Measurements from ENCODE around the gene APOC4.

APOC4 gene

DNA sequence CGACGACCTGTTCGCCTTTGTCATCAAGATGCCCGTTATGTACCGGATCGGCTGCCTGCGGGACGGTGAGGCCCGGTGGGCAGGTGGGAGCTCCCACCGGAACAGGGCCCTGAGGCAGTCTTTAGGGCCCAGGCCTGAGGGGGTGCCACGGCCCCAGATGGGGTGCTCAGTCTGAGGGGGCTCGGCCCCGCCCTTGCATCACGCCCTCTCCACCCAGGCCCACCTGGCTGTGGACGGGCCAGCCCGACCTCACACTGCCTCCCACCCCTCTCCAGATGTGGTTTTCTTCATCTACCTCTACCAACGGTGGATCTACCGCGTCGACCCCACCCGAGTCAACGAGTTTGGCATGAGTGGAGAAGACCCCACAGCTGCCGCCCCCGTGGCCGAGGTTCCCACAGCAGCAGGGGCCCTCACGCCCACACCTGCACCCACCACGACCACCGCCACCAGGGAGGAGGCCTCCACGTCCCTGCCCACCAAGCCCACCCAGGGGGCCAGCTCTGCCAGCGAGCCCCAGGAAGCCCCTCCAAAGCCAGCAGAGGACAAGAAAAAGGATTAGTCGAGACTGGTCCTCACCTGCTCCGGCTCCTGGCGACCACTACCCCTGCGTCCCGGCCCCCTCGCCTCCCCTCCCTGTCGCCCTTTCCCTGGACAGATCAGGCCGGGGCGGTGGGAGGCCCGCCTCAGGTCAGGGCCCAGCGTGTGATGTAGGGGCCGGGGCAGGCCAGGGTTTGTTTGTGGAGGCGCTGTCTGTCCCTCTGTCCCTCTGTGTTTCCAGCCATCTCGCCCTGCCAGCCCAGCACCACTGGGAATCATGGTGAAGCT is 50.5 kb downstream of the APOC4 start:
- no peak for DNase-seq (ENCODE audit: extremely low spot score)
- TF ChIP-seq LEF1 (IDR thresholded peaks at IDR 0.05; ENCODE audit: borderline replicate concordance): no peak
- TF ChIP-seq NFRKB (IDR thresholded peaks at IDR 0.05): no peak
- TF ChIP-seq ZNF384 (IDR thresholded peaks at IDR 0.05): no peak
- TF ChIP-seq FOXK2 (IDR thresholded peaks at IDR 0.05): no peak
- TF ChIP-seq FOXA1 (IDR thresholded peaks at IDR 0.05): no peak
- TF ChIP-seq ARNT (IDR thresholded peaks at IDR 0.05): no peak
- no peak for TF ChIP-seq SP1 (IDR thresholded peaks at IDR 0.05)
- no peak for TF ChIP-seq TARDBP (IDR thresholded peaks at IDR 0.05)
- TF ChIP-seq L3MBTL2 (conservative IDR thresholded peaks at IDR 0.05): no peak
- TF ChIP-seq FOXM1 (IDR thresholded peaks at IDR 0.05; ENCODE audit: borderline replicate concordance): no peak
- no peak for TF ChIP-seq HDGF (IDR thresholded peaks at IDR 0.05; ENCODE audit: borderline replicate concordance)
- no peak for TF ChIP-seq SUZ12 (IDR thresholded peaks at IDR 0.05)
- TF ChIP-seq, protein P1, sequence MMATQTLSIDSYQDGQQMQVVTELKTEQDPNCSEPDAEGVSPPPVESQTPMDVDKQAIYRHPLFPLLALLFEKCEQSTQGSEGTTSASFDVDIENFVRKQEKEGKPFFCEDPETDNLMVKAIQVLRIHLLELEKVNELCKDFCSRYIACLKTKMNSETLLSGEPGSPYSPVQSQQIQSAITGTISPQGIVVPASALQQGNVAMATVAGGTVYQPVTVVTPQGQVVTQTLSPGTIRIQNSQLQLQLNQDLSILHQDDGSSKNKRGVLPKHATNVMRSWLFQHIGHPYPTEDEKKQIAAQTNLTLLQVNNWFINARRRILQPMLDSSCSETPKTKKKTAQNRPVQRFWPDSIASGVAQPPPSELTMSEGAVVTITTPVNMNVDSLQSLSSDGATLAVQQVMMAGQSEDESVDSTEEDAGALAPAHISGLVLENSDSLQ (IDR thresholded peaks at IDR 0.05): no peak
- TF ChIP-seq CTBP1 (IDR thresholded peaks at IDR 0.05; ENCODE audit: borderline replicate concordance): no peak
- no peak for TF ChIP-seq ELF4 (IDR thresholded peaks at IDR 0.05)
- no peak for TF ChIP-seq BHLHE40 (IDR thresholded peaks at IDR 0.05; ENCODE audit: borderline replicate concordance)
- ChIA-PET POLR2A (interaction anchor here (0.8 kb wide), 1 partner anchor 8 kb away, joined by 3 read pairs; the partner anchor contains the start of gene RELB), CTCF (no interaction called here)

DNA sequence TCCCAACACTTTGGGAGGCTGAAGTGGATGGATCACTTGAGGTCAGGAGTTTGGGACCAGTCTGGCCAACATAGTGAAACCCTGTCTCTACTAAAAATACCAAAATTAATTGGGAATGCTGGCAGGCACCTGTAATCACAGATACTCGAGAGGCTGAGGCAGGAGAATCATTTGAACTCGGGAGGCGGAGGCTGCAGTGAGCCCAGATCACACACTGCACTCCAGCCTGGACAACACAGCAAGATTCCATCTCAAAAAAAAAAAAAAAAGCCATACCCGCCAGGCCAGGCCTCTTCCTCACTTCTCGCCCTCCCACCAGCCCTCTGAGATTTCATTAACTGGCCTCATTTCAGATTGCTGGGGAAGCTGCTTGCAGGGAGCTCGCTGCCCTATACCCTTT is 51.5 kb downstream of the APOC4 start:
- DNase-seq (ENCODE audit: extremely low spot score): no peak
- TF ChIP-seq, protein P1 (IDR thresholded peaks at IDR 0.05): no peak
- TF ChIP-seq BHLHE40 (IDR thresholded peaks at IDR 0.05; ENCODE audit: borderline replicate concordance): no peak
- TF ChIP-seq FOXA1 (IDR thresholded peaks at IDR 0.05): no peak
- no peak for TF ChIP-seq SP1 (IDR thresholded peaks at IDR 0.05)
- TF ChIP-seq L3MBTL2 (conservative IDR thresholded peaks at IDR 0.05): no peak
- no peak for TF ChIP-seq FOXM1 (IDR thresholded peaks at IDR 0.05; ENCODE audit: borderline replicate concordance)
- no peak for TF ChIP-seq HDGF (IDR thresholded peaks at IDR 0.05; ENCODE audit: borderline replicate concordance)
- POLR2A ChIA-PET: no interaction called here
- CTCF ChIA-PET: interaction anchor here (0.5 kb wide), 1 partner anchor 217 kb away, joined by 3 read pairs; no protein-coding TSS in a partner anchor

DNA sequence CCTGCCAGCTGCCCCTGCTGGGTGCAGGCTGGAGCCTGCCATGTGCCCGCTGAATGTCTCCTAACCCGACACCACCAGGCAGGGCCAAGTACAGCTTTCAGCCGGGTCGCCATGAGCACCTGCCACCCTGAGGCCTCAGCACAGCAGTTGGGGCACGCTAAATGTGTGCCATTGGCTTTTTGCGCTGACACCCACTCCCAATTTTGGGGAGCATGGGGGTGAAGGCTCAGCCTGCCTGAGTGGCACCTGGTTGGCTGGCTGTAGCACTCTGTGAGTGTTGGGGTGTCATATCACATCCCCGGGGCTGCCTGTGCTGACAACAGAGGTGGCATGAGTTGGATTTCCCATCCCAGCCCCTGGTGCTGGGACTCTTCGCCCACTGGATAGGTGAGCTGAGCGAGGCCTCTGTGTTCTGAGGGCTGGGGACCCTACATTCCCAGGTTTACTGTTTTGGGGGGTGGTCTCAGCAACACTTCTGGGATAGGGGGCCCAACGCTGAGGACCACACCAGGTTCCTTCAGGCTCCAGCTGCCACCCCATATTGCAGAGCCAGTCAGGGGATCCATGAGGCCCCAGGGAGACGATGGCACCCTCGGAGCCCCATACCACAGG is 52.0 kb downstream of the APOC4 start:
- POLR2A ChIA-PET: no interaction called here
- TF ChIP-seq FOXM1 (IDR thresholded peaks at IDR 0.05; ENCODE audit: borderline replicate concordance) (no peak), SUZ12 (IDR thresholded peaks at IDR 0.05) (no peak), BHLHE40 (IDR thresholded peaks at IDR 0.05; ENCODE audit: borderline replicate concordance) (no peak), SP1 (IDR thresholded peaks at IDR 0.05) (no peak), CTBP1 (IDR thresholded peaks at IDR 0.05; ENCODE audit: borderline replicate concordance) (no peak), FOXA1 (IDR thresholded peaks at IDR 0.05) (no peak), ZNF384 (IDR thresholded peaks at IDR 0.05) (no peak)
- TF ChIP-seq, protein P1 (IDR thresholded peaks at IDR 0.05): no peak
- DNase-seq (ENCODE audit: extremely low spot score): no peak
- CTCF ChIA-PET: interaction anchor here (0.5 kb wide), 1 partner anchor 217 kb away, joined by 3 read pairs; no protein-coding TSS in a partner anchor

Data from HEK293T (cell line).